WTC11 (cell line): ENCODE results near the gene UGT3A2. TPM values are rescaled to one million over a fixed set of nuclear protein-coding genes. Genes with fewer than 3 reads are reported as not detected.

Source experiments
- ATAC-seq: fragments of 200-7000 bp; cut with Tn5 transposase; 2 replicates; pipeline ENCODE4 v1.10.0; 2021; ENCODE audit warnings: mild to moderate bottlenecking, moderate library complexity
- CTCF ChIA-PET: fragments of 300-600 bp; sonication (Branson Sonifier 250); formaldehyde crosslinking; loops from one replicate; lab custom pipeline; 2021; ENCODE audit warnings: antibody characterized with exemption; lab: Charles Lee
- POLR2A ChIA-PET: fragments of 350-600 bp; sonication (Branson Sonifier 250); formaldehyde crosslinking; loops from one replicate; lab custom pipeline; 2021; ENCODE audit warnings: antibody characterized with exemption; lab: Charles Lee
- DNase-seq: peaks from one replicate; pipeline ENCODE4 v3.0.0; 2021; ENCODE audit warnings: low spot score
- H3K27ac Mint-ChIP-seq: 2 replicates; pipeline ENCODE4 v1.8.0; 2021; ENCODE audit warnings: mixed read lengths
- H3K27me3 Mint-ChIP-seq: 2 replicates; pipeline ENCODE4 v1.8.0; 2021; ENCODE audit warnings: low read depth, mild to moderate bottlenecking, moderate library complexity, mixed read lengths
- H3K36me3 Mint-ChIP-seq: 2 replicates; pipeline ENCODE4 v1.8.0; 2021; ENCODE audit warnings: mixed read lengths
- H3K4me1 Mint-ChIP-seq: 2 replicates; pipeline ENCODE4 v1.8.0; 2022; ENCODE audit warnings: mixed read lengths
- H3K4me3 Mint-ChIP-seq: 2 replicates; pipeline ENCODE4 v1.8.0; 2021; ENCODE audit warnings: mild to moderate bottlenecking, moderate library complexity, mixed read lengths
- H3K9me3 Mint-ChIP-seq: 2 replicates; pipeline ENCODE4 v1.8.0; 2021; ENCODE audit warnings: mixed read lengths
- ATF3 ChIP-seq: sonication (generic); formaldehyde crosslinking; conservative IDR thresholded peaks from 2 replicates; pipeline ENCODE4 v1.8.1; 2022; ENCODE audit warnings: mild to moderate bottlenecking, missing genetic modification reagents
- ETV6 ChIP-seq: sonication (generic); formaldehyde crosslinking; IDR thresholded peaks from 2 replicates; pipeline ENCODE4 v1.8.1; 2022; ENCODE audit warnings: mild to moderate bottlenecking, missing genetic modification reagents
- GABPB1 ChIP-seq: sonication (generic); formaldehyde crosslinking; IDR thresholded peaks from 2 replicates; pipeline ENCODE4 v1.8.1; 2023; ENCODE audit warnings: mild to moderate bottlenecking, missing genetic modification reagents
- GTF2I ChIP-seq: fragments of 250-450 bp; sonication (Bioruptor Pico); conservative IDR thresholded peaks from 2 replicates; pipeline ENCODE4 v1.4.0; 2021; ENCODE audit warnings: mild to moderate bottlenecking
- HMGA2 ChIP-seq: fragments of 250-450 bp; sonication (Bioruptor Pico); IDR thresholded peaks from 2 replicates; pipeline ENCODE4 v1.4.0; 2021; ENCODE audit warnings: mild to moderate bottlenecking, moderate library complexity
- NR3C1 ChIP-seq: sonication (generic); formaldehyde crosslinking; conservative IDR thresholded peaks from 2 replicates; pipeline ENCODE4 v1.8.1; 2023; ENCODE audit warnings: low read depth, mild to moderate bottlenecking, missing genetic modification reagents
- ZNF219 ChIP-seq: sonication (generic); formaldehyde crosslinking; IDR thresholded peaks from 2 replicates; pipeline ENCODE4 v1.8.0; 2023; ENCODE audit warnings: missing genetic modification reagents, mild to moderate bottlenecking, borderline replicate concordance
- ZNF281 ChIP-seq: sonication (generic); formaldehyde crosslinking; IDR thresholded peaks from 2 replicates; pipeline ENCODE4 v1.8.0; 2023; ENCODE audit warnings: mild to moderate bottlenecking, missing genetic modification reagents
- total RNA-seq: library from RNA; stranded (reverse); gene quantifications from 3 replicates; pipeline ENCODE4 v1.2.3, GENCODE V29; 2021
- TF ChIP-seq, protein P1 (sequence below): fragments of 250-450 bp; sonication (Bioruptor Pico); IDR thresholded peaks from 2 replicates; pipeline ENCODE4 v2.1.2; 2022; ENCODE audit warnings: mild to moderate bottlenecking, moderate library complexity
- TF ChIP-seq, protein P2 (sequence below): sonication (generic); formaldehyde crosslinking; IDR thresholded peaks from 2 replicates; pipeline ENCODE4 v1.8.1; 2022; ENCODE audit warnings: mild to moderate bottlenecking, missing genetic modification reagents, moderate library complexity, borderline replicate concordance
- TF ChIP-seq, protein P3 (sequence below): fragments of 250-450 bp; sonication (Bioruptor Pico); IDR thresholded peaks from 2 replicates; pipeline ENCODE4 v1.9.0; 2021; ENCODE audit warnings: mild to moderate bottlenecking, borderline replicate concordance
- TF ChIP-seq, protein P4 (sequence below): sonication (generic); formaldehyde crosslinking; IDR thresholded peaks from 2 replicates; pipeline ENCODE4 v1.8.0; 2022; ENCODE audit warnings: mild to moderate bottlenecking, missing genetic modification reagents
- TF ChIP-seq, protein P5 (sequence below): sonication (generic); formaldehyde crosslinking; IDR thresholded peaks from 2 replicates; pipeline ENCODE4 v1.8.0; 2023; ENCODE audit warnings: missing genetic modification reagents

UGT3A2 gene
- total RNA-seq, 1 experiment from 2014 or later = 13.6 TPM

GRCh38 chr5:36006163-36006562, 60.5 kb downstream of the UGT3A2 start:
- TF ChIP-seq, protein P1, sequence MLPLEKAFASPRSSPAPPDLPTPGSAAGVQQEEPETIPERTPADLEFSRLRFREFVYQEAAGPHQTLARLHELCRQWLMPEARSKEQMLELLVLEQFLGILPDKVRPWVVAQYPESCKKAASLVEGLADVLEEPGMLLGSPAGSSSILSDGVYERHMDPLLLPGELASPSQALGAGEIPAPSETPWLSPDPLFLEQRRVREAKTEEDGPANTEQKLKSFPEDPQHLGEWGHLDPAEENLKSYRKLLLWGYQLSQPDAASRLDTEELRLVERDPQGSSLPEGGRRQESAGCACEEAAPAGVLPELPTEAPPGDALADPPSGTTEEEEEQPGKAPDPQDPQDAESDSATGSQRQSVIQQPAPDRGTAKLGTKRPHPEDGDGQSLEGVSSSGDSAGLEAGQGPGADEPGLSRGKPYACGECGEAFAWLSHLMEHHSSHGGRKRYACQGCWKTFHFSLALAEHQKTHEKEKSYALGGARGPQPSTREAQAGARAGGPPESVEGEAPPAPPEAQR (CRISPR knock-in tag) = no peak
- TF ChIP-seq ETV6 = no peak
- no peak for TF ChIP-seq ZNF281 (CRISPR knock-in tag)
- TF ChIP-seq, protein P2, sequence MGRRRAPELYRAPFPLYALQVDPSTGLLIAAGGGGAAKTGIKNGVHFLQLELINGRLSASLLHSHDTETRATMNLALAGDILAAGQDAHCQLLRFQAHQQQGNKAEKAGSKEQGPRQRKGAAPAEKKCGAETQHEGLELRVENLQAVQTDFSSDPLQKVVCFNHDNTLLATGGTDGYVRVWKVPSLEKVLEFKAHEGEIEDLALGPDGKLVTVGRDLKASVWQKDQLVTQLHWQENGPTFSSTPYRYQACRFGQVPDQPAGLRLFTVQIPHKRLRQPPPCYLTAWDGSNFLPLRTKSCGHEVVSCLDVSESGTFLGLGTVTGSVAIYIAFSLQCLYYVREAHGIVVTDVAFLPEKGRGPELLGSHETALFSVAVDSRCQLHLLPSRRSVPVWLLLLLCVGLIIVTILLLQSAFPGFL = no peak
- TF ChIP-seq, protein P3, sequence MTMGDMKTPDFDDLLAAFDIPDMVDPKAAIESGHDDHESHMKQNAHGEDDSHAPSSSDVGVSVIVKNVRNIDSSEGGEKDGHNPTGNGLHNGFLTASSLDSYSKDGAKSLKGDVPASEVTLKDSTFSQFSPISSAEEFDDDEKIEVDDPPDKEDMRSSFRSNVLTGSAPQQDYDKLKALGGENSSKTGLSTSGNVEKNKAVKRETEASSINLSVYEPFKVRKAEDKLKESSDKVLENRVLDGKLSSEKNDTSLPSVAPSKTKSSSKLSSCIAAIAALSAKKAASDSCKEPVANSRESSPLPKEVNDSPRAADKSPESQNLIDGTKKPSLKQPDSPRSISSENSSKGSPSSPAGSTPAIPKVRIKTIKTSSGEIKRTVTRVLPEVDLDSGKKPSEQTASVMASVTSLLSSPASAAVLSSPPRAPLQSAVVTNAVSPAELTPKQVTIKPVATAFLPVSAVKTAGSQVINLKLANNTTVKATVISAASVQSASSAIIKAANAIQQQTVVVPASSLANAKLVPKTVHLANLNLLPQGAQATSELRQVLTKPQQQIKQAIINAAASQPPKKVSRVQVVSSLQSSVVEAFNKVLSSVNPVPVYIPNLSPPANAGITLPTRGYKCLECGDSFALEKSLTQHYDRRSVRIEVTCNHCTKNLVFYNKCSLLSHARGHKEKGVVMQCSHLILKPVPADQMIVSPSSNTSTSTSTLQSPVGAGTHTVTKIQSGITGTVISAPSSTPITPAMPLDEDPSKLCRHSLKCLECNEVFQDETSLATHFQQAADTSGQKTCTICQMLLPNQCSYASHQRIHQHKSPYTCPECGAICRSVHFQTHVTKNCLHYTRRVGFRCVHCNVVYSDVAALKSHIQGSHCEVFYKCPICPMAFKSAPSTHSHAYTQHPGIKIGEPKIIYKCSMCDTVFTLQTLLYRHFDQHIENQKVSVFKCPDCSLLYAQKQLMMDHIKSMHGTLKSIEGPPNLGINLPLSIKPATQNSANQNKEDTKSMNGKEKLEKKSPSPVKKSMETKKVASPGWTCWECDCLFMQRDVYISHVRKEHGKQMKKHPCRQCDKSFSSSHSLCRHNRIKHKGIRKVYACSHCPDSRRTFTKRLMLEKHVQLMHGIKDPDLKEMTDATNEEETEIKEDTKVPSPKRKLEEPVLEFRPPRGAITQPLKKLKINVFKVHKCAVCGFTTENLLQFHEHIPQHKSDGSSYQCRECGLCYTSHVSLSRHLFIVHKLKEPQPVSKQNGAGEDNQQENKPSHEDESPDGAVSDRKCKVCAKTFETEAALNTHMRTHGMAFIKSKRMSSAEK (CRISPR knock-in tag) = no peak
- TF ChIP-seq ATF3 (CRISPR knock-in tag) = no peak
- TF ChIP-seq, protein P4, sequence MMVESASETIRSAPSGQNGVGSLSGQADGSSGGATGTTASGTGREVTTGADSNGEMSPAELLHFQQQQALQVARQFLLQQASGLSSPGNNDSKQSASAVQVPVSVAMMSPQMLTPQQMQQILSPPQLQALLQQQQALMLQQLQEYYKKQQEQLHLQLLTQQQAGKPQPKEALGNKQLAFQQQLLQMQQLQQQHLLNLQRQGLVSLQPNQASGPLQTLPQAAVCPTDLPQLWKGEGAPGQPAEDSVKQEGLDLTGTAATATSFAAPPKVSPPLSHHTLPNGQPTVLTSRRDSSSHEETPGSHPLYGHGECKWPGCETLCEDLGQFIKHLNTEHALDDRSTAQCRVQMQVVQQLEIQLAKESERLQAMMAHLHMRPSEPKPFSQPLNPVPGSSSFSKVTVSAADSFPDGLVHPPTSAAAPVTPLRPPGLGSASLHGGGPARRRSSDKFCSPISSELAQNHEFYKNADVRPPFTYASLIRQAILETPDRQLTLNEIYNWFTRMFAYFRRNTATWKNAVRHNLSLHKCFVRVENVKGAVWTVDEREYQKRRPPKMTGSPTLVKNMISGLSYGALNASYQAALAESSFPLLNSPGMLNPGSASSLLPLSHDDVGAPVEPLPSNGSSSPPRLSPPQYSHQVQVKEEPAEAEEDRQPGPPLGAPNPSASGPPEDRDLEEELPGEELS = no peak
- TF ChIP-seq ZNF219 (CRISPR knock-in tag) = no peak
- TF ChIP-seq GTF2I (CRISPR knock-in tag) = no peak
- TF ChIP-seq GABPB1 = no peak
- TF ChIP-seq HMGA2 = no peak
- TF ChIP-seq, protein P5, sequence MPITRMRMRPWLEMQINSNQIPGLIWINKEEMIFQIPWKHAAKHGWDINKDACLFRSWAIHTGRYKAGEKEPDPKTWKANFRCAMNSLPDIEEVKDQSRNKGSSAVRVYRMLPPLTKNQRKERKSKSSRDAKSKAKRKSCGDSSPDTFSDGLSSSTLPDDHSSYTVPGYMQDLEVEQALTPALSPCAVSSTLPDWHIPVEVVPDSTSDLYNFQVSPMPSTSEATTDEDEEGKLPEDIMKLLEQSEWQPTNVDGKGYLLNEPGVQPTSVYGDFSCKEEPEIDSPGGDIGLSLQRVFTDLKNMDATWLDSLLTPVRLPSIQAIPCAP = no peak
- TF ChIP-seq NR3C1 (CRISPR knock-in tag) = no peak
- TF ChIP-seq, all 79 proteins: peak for 0
- POLR2A ChIA-PET = no interaction called here
- DNase-seq (no peak), ATAC-seq (no peak)
- Mint-ChIP-seq H3K36me3 (peaks cover 27% of the 10 kb centered on the region), H3K4me3 (no peak overlapping the region), H3K9me3 (peaks cover 44% of the 10 kb centered on the region), H3K4me1 (peaks cover 3% of the 10 kb centered on the region; the same call in 1 of the 2 replicates), H3K27ac (no peak overlapping the region), H3K27me3 (peaks cover 4% of the 10 kb centered on the region; the same call in 1 of the 2 replicates)
- CTCF ChIA-PET = no interaction called here
